Stromal cell of bone marrow (primary cell): ENCODE results near the gene PUSL1.

Experiments used
- DNase-seq: peaks from one replicate; pipeline ENCODE4 v3.0.0-alpha.2; 2012; ENCODE audit warnings: low read depth

PUSL1 gene

DNA sequence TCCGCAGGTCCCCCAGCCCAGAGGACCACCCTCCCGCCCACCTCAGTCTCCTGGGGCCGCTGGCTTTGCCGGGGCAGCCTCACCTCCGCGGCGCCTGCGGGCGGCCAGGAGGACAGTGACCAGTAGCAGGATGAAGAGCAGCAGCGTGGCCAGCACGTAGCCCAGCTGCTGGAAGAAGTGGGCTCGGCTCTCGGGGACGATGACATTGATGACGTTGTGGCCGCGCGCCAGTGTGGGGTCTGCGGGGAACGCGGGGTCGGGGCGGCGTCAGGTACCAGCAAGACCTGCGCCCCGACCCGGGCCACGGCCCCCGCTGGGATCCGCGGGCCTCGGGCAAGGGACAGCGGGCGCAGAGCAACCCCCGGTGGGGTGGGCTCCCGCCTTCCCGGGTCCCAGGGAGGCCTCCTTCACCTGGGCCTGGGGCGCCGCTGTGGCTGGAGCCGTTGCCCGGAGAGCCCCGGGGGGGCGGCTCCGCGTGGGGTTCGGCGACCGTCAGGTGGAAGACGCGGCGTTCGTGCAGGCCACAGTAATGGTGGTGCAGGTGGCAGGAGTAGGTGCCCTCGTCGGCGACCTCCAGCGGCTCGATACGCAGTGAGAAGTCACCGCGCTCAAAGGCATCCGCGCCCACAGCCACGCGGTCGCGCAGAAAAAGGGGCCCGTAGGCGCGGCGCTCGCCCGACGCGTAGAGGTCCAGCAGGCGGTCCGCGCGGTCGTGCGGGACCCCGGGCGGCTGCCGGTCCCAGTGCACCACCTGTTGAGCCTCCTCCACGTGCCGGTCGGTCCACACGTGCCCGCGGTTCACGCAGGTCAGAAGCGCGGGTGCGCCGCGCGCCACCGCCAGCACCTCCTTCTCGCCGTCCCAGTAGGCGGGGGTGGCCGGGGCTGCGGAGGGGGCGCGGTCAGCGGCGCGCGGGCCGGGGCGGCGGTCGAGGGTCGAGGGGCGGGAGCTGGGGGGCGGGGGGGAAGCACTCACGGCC, 46.2 kb downstream of the PUSL1 start:
- no peak for DNase-seq

- DNase-seq: no peak
Observed at GRCh38 chr1:1355416-1355815, 47.0 kb downstream of the PUSL1 start.

- no peak for DNase-seq
Observed at GRCh38 chr1:1356166-1356795, 47.9 kb downstream of the PUSL1 start.

DNA sequence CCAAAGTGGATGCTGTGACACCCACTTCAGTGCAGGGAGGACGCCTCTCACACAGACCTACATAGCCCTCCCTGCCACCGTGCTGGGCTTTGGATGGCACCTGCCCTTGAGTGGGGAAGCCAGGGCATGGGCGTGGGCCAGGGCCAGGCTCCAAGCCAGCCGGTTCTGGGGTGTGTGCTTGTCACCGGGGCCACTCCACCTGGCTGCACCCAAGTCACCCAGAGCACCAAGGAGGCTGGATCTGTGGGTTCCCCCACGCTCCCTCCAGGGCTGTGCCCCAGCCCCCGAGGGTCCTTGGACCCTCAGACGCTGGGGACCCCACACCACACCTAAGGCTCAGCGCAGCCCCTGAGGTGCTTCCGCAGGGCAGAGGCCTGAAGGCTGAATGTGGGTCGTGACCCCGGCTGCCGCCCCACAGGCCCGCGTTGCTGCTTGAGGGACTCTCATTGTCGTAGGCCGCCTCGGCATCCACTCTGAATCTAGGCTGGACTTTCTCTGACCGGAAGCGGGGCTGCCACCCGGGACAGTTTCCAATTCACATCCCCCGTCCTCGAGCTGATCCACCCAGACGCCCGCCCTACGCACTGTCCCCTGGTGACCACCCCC, 48.5 kb downstream of the PUSL1 start:
- no peak for DNase-seq

DNA sequence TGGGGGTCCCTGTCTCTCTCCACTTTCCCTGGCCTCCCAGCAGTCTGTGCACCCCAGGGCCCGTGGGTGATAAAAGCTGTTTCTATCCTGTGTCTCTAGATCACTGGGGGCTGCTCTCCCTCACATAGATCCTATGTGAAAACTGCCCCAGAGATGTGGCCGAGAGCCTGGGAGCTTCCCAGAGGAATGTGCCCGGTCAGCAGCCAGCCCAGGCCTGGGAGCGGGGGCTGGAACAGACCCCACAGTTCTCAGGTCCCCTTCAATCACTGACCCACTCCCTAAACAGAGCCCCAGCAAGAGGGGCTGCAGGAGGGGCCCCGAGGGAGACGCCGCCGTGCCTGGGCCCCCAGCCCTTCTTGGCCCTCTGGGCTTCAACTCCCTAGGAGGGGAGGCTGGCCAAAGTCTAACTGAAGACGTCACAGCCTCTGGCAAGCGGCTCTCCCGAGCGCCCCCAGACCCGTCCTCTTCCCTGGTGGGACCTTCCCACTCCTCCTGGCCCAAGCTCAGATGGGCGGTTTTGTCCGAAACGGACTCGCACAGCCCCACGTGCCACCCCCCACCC, 49.6 kb downstream of the PUSL1 start:
- DNase-seq: no peak

DNA sequence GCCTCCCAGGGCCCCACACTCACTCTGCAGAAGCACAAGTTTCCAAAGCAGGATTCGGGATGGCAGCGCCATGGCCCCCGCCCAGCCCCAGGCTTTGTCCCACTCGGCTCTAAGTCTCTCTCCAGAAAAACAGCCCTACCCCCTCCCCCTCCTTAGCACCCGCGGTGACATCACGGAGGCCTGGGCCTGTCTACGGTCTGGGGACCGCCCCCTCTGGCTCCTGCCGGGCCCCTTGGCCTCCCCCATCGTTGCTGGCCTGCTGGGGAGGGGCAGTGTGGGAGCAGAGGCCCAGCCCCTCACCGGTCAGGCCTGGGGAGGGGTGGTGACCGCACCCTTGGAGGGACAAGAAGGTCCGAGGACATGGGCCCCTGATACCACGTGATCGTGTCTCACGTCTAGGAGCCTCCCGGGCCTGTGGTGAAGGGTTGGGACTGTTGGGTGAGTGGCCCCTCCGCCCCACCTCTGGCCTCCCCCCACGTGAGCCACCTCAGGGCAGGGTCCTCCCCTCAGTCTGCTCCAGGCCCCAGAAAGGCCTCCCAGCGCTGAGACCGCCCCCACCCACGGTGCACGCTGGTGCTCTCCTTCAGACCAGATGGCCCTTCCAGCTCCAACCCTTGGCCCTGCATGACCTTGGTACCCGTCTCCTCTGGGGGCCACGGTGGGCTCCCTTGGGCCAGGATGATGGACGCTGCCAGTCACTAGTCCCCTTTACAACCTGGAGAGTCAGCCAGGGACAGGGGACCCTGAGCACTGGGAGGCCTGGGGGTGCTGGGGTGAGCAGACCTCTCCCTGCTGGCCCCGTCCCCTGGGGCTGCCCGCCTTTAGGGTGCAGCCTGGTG, 50.3 kb downstream of the PUSL1 start, which contains the start of gene MXRA8:
TSS of gene MXRA8 (minus strand) at position 123 of the 839 bp plus-strand sequence. CDS start at position 72, 51 bp downstream.
- DNase-seq: peak; percentile 89

- DNase-seq: peak; percentile 80
Observed at GRCh38 chr1:1359308-1359663, 50.9 kb downstream of the PUSL1 start.

DNA sequence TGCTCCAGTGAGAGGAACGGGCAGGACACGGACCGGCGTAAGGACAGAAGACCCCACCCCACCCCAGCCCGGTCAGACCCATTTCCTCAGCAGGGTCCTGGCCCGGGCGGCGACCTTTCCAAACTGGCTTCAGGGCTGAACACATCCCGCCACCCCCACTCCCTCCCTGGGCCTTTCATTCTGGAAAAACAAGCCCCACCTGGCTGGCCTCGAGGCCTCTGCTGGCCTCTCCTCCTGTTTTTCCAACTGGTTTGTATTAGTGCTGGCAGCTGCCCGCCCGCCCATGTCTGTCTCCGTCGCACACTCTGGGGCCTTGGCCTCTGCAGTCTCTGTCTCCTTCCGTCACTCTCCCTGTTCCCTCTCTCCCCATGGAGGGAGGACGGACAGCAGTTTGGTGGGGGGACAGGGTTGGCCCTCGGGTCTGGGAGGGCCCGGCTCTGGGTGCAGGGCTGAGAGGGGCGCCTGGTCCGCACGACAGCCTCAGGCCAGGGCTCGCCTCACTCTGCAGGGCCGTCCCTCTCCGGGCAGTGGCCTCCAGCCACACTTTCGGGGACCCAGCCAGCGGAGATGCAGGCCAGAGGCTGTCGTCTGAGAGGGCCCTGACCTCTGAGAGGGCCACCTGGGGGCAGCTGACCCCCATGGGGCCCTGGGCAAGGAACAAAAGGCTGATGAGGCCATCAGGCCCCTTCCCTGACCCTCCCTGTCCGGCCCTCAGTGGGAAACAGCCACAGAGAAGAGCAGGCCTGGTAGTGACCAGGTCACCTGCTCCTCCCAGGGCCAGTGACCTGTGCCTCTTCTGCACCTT, 51.5 kb downstream of the PUSL1 start:
- DNase-seq: peak; percentile 75

- peak; percentile 92 for DNase-seq
Observed at GRCh38 chr1:1360506-1361169, 52.2 kb downstream of the PUSL1 start.
